GM12891 (cell line): Measurements from ENCODE around the gene CLBA1.
"Not testable (repeated sequence)": the region's sequence is repeated elsewhere in the genome, so short reads cannot be mapped to it uniquely, and the experiment has no call there.

Experiments used
- PAX5 ChIP-seq: IDR thresholded peaks from 2 replicates; pipeline ENCODE4 v1.6.1; 2011; ENCODE audit warnings: low read length, moderate library complexity, mild to moderate bottlenecking; ENCODE audit not compliant: insufficient read depth, severe bottlenecking
- POLR2A ChIP-seq: IDR thresholded peaks from 2 replicates; pipeline ENCODE4 v1.6.1; 2011; ENCODE audit warnings: low read depth, low read length, control low read depth
- POLR2AphosphoS5 ChIP-seq: IDR thresholded peaks from 2 replicates; pipeline ENCODE4 v1.6.1; 2011; ENCODE audit warnings: low read depth, low read length, control low read depth
- POU2F2 ChIP-seq: IDR thresholded peaks from 2 replicates; pipeline ENCODE4 v1.6.1; 2011; ENCODE audit warnings: low read depth, mild to moderate bottlenecking, control low read depth, low read length, moderate library complexity
- SPI1 ChIP-seq: IDR thresholded peaks from 2 replicates; pipeline ENCODE4 v1.6.1; 2011; ENCODE audit warnings: low read depth, low read length, control low read depth
- TAF1 ChIP-seq: IDR thresholded peaks from 2 replicates; pipeline ENCODE4 v1.6.1; 2011; ENCODE audit warnings: low read depth, low read length, control low read depth

GRCh38 chr14:105027718-105028117 lies 42.1 kb downstream of the CLBA1 start:
- not testable (repeated sequence) for TF ChIP-seq POLR2AphosphoS5, POLR2A, TAF1, PAX5, SPI1, POU2F2
